HL-60 (cell line): ENCODE results near the gene SLC12A6.

Experiments
- DNase-seq, 2 experiments: peaks; one replicate each; pipeline ENCODE4 v3.0.0-alpha.2; 2010 to 2020; ENCODE audit warnings: low read depth in 1 of 2, low spot score in 1 of 2
- H3K27ac ChIP-seq: fragments of 250-450 bp; sonication (Bioruptor Pico); replicated peaks from 2 replicates; pipeline ENCODE4 v1.5.1; 2020; ENCODE audit warnings: mild to moderate bottlenecking, moderate library complexity
- H3K27me3 ChIP-seq: fragments of 250-450 bp; sonication (Bioruptor Pico); 2 replicates; pipeline ENCODE4 v1.5.1; 2021; ENCODE audit warnings: mild to moderate bottlenecking, moderate library complexity; ENCODE audit not compliant: insufficient read depth, poor library complexity, severe bottlenecking
- H3K4me3 ChIP-seq: replicated peaks from 2 replicates; pipeline ENCODE4 v1.5.1; 2011; ENCODE audit warnings: mild to moderate bottlenecking, control low read depth, low read length; ENCODE audit not compliant: insufficient read depth
- CTCF ChIP-seq: IDR thresholded peaks from one replicate; pipeline ENCODE4 v1.5.1; 2011; ENCODE audit warnings: low read length, control low read depth, inconsistent platforms; ENCODE audit not compliant: insufficient read depth
- GABPA ChIP-seq: IDR thresholded peaks from 2 replicates; pipeline ENCODE4 v1.6.1; 2012; ENCODE audit warnings: low read depth
- POLR2AphosphoS5 ChIP-seq: IDR thresholded peaks from 2 replicates; pipeline ENCODE4 v1.6.1; 2012; ENCODE audit warnings: low read depth
- REST ChIP-seq: IDR thresholded peaks from 2 replicates; pipeline ENCODE4 v1.6.1; 2012; ENCODE audit warnings: low read depth; ENCODE audit not compliant: insufficient replicate concordance
- SPI1 ChIP-seq: IDR thresholded peaks from 2 replicates; pipeline ENCODE4 v1.6.1; 2012; ENCODE audit warnings: low read depth, mild to moderate bottlenecking, borderline replicate concordance

Gene SLC12A6

GRCh38 chr15:34216527-34217270, 120.9 kb downstream of the SLC12A6 start:
- Histone ChIP-seq H3K27me3 (no peaks in the 10 kb centered on the region), H3K4me3 (no peak overlapping the region), H3K27ac (no peak overlapping the region)
- TF ChIP-seq SPI1: no peak
- no peak for TF ChIP-seq GABPA
- TF ChIP-seq POLR2AphosphoS5: no peak
- TF ChIP-seq CTCF: no peak
- TF ChIP-seq REST: no peak
- no peak for DNase-seq

- no peak overlapping the region for H3K4me3 ChIP-seq
- TF ChIP-seq REST (no peak), POLR2AphosphoS5 (no peak), CTCF (no peak)
- no peaks in the 10 kb centered on the region for H3K27me3 ChIP-seq
- H3K27ac ChIP-seq: no peak overlapping the region
- no peak for DNase-seq
Measured at GRCh38 chr15:34214135-34214534, 123.4 kb downstream of the SLC12A6 start.

- Histone ChIP-seq H3K4me3 (no peak overlapping the region), H3K27me3 (no peaks in the 10 kb centered on the region), H3K27ac (no peak overlapping the region)
- no peak for DNase-seq
- TF ChIP-seq CTCF (no peak), SPI1 (no peak), POLR2AphosphoS5 (no peak), GABPA (no peak), REST (no peak)
Measured at GRCh38 chr15:34213690-34214089, 123.9 kb downstream of the SLC12A6 start.
